ENCODE measurements around the gene CMSS1.

- no peak for TF ChIP-seq CTCF (IDR thresholded peaks at IDR 0.05; ENCODE audit: low read length)
- TF ChIP-seq EZH2 (optimal IDR thresholded peaks at IDR 0.05; ENCODE audit: low read depth, low read length): no peak
Measured at GRCh38 chr3:99768126-99768525, 49.5 kb upstream of the CMSS1 start.

Data from MM.1S (cell line).